Measurements from ENCODE around the gene S1PR4.

- TF ChIP-seq CTCF (IDR thresholded peaks at IDR 0.05), result no peak
- TF ChIP-seq EP300 (IDR thresholded peaks at IDR 0.05), result no peak
Observed at GRCh38 chr19:3225677-3226093, 47.1 kb downstream of the S1PR4 start.
